Measurements from ENCODE around the gene TFAP2A. TPM values are rescaled to one million over a fixed set of nuclear protein-coding genes. Genes with fewer than 3 reads are reported as not detected.

TFAP2A gene
- total and polyA plus RNA-seq, 10 of the 15 experiments (the other 5 are each of a cell fraction or from before 2014, with no cell fraction given): 0.05 to 0.46 (median 0.17) TPM; not detected in 4

GRCh38 chr6:10420546-10421157, 5.8 kb upstream of the TFAP2A start:
- RAD21 ChIA-PET (ENCODE audit: unreplicated experiment): no interaction called here
- Histone ChIP-seq H3K27ac (ENCODE audit: control insufficient read depth, insufficient read depth) (no peak overlapping the region), H3K36me3 (ENCODE audit: control insufficient read depth in 2 of 2, insufficient read depth in 2 of 2, low read length in 1 of 2) (no peaks in the 10 kb centered on the region), H3K4me1 (ENCODE audit: control insufficient read depth, insufficient read depth, low read length) (peaks cover 8% of the 10 kb centered on the region), H3K9me3 (replicated peaks; ENCODE audit: control insufficient read depth, insufficient read depth, low read length) (no peaks in the 10 kb centered on the region; the same call in 1 of the 3 replicates), H3K4me3 (no peak overlapping the region), H2AFZ (ENCODE audit: control insufficient read depth, low read depth, low read length) (no peak overlapping the region), H3K79me2 (ENCODE audit: control insufficient read depth, insufficient read depth, low read length) (no peaks in the 10 kb centered on the region), H4K20me1 (ENCODE audit: control insufficient read depth, insufficient read depth) (no peaks in the 10 kb centered on the region), H3K4me2 (ENCODE audit: control insufficient read depth, insufficient read depth) (no peak overlapping the region), H3K27me3 (replicated peaks in 1 of 2; ENCODE audit: control insufficient read depth in 2 of 2, insufficient read depth in 2 of 2, low read length in 1 of 2) (peaks cover 21 to 46% of the 10 kb centered on the region in 2 experiments), H3K9ac (ENCODE audit: control insufficient read depth, insufficient read depth, low read length) (no peak overlapping the region)
- intact Hi-C loops (cut with micrococcal nuclease; ENCODE audit: unreplicated experiment): loop anchor here (10.0 kb wide), 1 partner anchor 276 kb away; no protein-coding TSS in a partner anchor
- no peak for FAIRE-seq
- 11% methylated on average over 21 of the region's 21 CpGs for WGBS (ENCODE audit: insufficient coverage, insufficient replicate concordance, low lambda C conversion rate, missing lambda C conversion rate)
- POLR2A ChIA-PET: no interaction called here
- in situ Hi-C loops (cut with MboI): no loop called here
- no TSS peak for BruUV-seq (replicated peaks)
- SMC1A ChIA-PET (ENCODE audit: uncharacterized antibody, unreplicated experiment): no interaction called here
- no peak for DNase-seq (ENCODE audit: low read depth, low spot score)
- CTCF ChIA-PET: interaction anchor here (1.4 to 1.5 kb wide), 2 partner anchors 9 to 10 kb away, joined by 5 to 6 read pairs; no protein-coding TSS in a partner anchor
- ATAC-seq: no peak
- no peak for TF ChIP-seq SKIL (IDR thresholded peaks at IDR 0.05; ENCODE audit: low read depth, poor library complexity, severe bottlenecking)
- TF ChIP-seq IKZF2 (IDR thresholded peaks at IDR 0.05): no peak
- no peak for TF ChIP-seq CUX1 (IDR thresholded peaks at IDR 0.05; ENCODE audit: insufficient replicate concordance, low read depth, low read length)
- TF ChIP-seq NR2F1 (conservative IDR thresholded peaks at IDR 0.05): no peak
- no peak for TF ChIP-seq PAX5 (IDR thresholded peaks at IDR 0.05; ENCODE audit: borderline replicate concordance, low read depth, low read length)
- TF ChIP-seq GATAD2B (conservative IDR thresholded peaks at IDR 0.05; ENCODE audit: low read depth): no peak
- no peak for TF ChIP-seq EGR1 (IDR thresholded peaks at IDR 0.05; ENCODE audit: borderline replicate concordance in 1 of 2, low read depth in 2 of 2, low read length in 2 of 2)
- TF ChIP-seq HDAC2 (IDR thresholded peaks at IDR 0.05): no peak
- TF ChIP-seq RUNX3 (IDR thresholded peaks at IDR 0.05; ENCODE audit: low read length): no peak
- TF ChIP-seq CBFB (IDR thresholded peaks at IDR 0.05; ENCODE audit: low read depth): no peak
- TF ChIP-seq CBX3 (IDR thresholded peaks at IDR 0.05; ENCODE audit: borderline replicate concordance, low read depth): no peak
- TF ChIP-seq REST (IDR thresholded peaks at IDR 0.05; ENCODE audit: low read depth, low read length): no peak
- TF ChIP-seq ZNF24 (IDR thresholded peaks at IDR 0.05): no peak
- TF ChIP-seq SPI1 (IDR thresholded peaks at IDR 0.05; ENCODE audit: borderline replicate concordance, insufficient read depth, low read depth, low read length): no peak
